ENCODE data around the gene THAP7.

THAP7 gene

GRCh38 chr22:20962491-20962945, 39.4 kb downstream of the THAP7 start:
- no peak for DNase-seq

DNA sequence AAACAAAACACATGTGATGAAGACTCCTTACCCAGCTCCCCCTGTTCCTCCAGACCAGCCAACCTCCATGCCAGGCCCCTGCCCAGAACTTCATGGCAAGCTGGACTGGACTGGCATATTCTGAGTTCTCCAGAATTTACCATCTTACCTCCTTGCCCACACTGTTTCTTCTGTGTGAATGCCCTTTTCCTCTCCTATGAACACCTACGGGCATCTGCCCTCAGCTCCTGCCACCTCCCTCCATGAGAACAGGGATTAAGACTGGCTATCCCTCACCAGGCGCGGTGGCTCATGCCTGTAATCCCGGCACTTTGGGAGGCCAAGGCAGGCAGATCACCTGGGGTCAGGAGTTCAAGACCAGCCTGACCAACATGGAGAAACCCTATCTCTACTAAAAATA, 41.3 kb downstream of the THAP7 start:
- no peak for DNase-seq

DNA sequence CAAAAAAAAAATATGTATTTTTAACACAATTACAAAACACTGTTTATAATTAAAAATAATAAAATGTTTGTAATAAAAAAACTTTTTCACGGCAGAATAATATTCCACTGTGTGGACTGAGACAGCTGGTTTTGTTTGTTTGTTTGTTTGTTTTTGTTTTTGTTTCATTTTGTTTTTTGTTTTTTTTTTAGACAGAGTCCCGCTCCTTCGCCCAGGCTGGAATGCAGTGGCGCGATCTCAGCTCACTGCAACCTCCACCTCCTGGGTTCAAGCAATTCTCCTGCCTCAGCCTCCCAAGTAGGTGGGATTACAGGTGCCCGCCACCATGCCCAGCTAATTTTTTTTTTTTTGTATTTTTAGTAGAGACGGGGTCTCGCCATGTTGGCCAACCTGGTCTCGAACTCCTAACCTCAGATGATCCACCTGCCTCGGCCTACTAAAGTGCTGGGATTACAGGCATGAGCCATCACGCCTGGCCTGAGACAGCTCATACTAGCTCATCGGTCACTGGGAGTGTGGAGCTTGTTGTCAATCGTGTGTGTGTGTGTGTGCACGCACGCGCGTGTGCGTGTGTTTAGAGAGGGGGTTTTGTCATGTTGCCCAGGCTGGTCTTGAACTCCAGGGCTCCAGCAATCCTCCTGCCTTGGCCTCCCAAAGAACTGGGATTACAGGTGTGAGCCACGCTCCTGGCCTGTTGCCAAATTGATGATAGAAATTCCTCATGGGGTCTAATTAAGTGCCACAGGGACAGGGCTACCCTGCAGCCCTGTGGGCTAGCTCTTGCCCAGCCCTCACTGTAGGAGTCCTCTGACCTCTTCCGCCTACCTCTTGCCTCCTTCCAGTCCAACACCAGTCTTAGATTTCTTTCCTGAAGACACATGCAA, 42.1 kb downstream of the THAP7 start:
- no peak for DNase-seq

GRCh38 chr22:20957683-20958431, 44.1 kb downstream of the THAP7 start:
- DNase-seq = no peak

DNA sequence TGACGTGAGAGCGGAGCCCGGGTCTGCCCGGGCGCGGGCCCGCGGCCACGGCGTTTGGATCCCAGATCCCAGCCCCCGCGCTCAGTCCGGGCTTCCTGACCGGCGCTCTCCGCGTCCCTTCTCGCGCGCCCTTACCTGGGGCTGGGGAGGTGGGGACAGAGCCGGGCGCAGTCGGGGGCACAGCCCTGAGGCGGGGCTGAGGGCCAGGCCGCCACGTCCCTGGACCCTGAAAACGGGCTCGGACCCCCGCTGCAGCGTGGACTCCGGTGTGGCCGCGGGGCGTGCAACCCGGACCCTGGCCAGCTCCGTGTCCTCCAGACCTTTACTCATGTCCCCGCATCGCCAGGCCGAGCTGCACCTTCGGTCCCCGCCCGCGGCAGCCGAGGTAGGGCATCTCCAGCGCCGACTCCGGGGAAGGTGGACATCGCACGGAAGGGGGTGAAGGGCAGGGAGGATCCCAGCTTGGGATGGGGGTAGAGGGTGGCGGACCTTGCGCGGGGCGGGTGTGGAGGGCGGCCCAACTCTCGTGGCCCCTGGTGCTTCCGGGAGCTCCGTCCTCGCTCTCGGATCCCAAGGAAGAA, 44.7 kb downstream of the THAP7 start:
- no peak for DNase-seq

- no peak for DNase-seq
Observed at GRCh38 chr22:20956258-20957101, 45.4 kb downstream of the THAP7 start.

DNA sequence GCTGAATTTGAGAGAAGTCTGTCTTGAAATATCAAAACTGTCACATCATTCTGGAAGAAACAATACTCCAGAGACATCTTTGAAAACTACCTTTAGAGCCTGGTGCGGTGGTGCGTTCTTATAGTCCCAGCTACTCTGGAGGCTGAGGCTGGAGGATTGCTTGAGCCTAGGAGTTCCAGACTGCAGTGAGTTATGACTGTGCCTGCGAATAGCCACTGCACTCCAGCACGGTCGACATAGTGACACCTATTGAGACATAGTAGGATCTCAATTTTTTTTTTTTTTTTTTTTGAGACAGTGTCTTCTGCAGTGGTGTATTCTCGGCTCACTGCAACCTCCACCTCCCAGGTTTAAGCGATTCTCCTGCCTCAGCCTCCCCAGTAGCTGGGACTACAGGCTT, 46.4 kb downstream of the THAP7 start:
- no peak for DNase-seq

DNA sequence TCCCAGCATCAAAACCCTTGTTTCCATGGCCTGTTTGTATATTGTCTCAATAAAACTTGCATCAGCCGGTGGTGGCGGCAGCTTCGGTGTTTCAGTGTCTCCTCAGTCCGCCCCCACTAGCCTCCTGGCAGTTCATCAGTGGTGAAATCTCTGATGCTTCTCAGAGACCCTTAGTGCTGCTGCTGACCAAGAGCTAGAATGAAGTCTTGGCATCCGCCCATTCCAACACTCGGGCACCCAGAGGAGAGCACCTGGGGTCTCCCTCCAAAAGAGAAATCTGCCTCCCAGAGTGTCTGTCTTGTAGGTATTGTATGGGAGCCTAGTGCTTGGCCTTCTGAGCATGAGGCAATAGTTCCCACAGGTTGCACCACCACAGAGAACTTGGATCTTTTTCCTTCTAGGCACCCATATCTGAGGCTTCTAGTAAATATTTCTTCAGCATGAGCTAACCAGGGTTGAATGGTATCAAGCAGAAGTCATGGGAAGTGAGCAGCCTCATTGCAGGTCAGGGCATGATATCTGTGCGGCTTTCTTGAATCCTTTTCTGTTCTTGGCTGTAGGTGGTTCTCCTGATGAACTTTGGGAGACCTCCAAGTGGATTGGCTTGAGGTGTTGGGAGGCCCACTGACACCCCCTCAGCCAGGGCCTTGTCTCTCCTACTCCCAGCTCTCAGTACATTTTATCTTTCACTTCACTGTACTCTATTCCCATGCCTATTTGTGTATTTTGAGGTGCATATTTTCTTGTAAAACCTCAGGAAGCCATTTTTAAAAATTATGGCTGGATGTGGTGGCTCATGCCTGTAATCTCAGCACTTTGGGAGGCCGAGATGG, 48.0 kb downstream of the THAP7 start:
- no peak for DNase-seq

DNA sequence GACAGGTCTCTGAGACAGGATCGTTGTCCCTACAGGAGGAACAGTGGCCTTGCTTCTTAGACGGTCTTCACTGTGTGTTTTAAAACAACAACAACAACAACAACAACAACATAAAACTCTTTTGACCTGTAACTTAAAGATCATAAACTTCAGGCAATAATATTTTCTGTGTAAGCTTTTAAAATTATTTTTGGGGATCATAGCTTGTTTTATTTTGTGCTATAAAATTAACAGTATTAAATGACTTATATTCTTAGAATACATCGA, 48.6 kb downstream of the THAP7 start:
- no peak for DNase-seq

- DNase-seq = no peak
Observed at GRCh38 chr22:20952544-20953341, 49.2 kb downstream of the THAP7 start.

DNA sequence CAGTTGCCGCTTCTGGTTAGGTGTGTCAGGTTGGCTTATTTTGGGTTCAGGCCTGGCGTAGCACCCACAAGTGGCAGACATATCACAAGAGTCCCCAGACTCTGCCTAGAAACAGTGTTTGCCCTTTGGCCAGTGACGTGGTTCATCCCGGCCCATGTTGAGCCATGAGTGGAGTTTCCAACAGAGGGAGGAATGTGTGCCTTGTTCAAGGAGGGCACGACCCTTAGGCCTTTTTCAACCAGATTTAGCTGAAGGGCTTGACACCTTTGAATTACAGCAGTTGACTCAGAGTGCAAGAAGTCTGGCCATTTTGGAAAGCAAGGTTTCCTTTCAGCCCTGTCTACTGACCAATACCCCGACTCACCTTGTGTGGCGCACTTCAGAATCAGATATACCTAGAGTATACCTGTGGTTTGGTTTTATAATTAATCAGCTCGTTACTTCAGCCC, 50.0 kb downstream of the THAP7 start:
- DNase-seq = no peak

DNA sequence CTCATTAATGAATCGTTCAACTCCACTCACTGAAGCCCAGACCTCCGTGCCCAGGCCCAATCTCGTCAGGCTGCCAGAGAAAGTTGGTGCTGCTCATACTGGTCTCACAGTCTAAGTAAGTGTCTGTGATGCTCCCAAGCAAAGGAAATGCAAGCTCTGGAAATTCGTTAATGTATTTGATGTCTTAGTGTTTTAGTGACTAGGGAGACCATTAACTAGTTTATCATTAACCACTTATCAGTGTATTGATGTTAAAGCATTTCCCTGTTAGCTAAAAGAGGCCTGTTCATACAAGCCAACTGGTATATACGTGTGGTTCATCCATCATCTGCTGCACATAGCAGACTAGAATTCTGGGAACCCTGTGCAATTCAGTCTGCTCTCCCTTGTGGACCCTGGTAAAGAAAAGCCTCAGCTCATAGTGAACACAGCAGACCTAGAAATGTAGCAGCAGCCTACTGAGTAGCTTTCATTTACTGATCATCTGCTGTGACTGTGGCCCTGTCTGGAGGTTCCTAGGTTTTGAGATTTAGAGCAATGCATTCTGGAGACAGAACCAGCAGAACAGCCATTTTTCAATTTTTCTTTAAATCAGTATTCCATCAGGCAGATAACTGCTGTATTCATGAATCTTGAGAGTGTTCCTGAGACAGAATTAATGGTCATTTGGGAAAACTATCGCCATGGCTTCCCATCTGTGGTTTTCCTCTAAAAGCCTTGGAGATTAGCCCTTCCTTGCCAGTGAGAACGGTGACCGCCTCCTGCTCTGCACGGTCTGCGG, 50.6 kb downstream of the THAP7 start:
- DNase-seq = no peak

DNA sequence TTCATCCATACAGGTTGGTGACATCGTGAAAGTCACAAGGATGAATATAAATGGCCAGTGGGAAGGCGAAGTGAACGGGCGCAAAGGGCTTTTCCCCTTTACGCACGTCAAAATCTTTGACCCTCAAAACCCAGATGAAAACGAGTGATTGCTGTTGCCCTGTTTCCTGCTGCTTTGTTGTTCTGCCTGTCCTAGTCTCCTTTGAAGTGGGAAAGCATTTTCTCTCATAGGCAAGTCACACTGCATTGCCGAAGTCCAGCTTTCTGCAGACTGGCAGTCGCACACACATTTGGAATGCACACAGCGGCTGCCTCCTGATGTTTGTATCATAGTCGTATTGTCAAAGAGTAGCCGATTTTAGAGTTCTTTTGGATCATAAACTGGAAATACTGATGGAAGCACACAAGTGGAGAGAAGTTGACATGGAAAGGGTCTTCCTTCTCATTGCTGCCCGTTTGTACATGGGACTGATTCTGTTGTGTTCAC, 52.2 kb downstream of the THAP7 start:
- DNase-seq = no peak
